D341Med (cell line): ENCODE measurements around the gene INAFM2.

Experiments
- DNase-seq: peaks from one replicate; pipeline ENCODE4 v3.0.0; 2012; ENCODE audit warnings: low spot score

The INAFM2 gene

DNA sequence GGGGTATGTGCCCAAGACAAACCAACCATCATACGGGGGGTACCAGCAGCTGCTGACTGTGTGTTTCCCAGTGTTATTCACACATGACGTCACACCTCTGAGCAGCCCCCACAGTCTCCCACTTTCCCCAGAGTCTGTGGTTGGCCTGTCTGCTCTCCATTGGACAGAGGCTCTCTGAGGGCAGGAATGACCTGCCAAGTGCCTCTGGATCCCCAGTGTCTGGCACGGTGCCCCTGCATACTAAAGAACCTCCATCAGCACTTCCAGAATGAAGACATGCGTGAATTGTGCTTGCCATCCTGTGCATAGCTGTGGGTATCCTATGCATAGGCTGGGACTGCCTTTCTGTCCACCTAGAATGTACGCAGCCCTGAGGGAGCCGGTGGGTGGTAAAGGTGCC is 20.7 kb downstream of the INAFM2 start:
- no peak for DNase-seq

DNA sequence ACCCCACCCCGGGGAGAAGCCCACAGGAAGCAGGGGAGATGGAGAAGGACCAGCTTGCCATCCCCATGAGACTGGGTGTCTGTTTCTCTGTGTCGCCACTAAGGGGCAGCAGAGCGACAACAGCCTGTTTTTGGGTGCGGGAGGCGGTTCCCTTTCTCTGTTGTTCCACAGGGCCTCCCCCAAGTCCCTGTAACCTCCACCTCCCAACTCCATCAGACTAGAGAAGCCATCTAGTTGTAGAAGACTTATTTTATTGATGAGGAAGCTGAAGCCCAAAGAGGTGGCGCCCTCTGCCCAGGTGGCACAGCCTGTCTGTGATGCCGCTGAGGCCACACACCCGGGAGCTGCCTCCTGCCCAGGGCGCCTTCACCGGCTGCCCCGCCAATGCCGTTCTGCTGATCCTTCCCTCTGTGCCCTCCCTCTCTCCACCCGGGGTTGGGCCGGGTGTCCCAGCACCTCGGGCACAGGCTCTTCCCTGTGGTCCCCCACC is 21.2 kb downstream of the INAFM2 start:
- DNase-seq = peak; percentile 82

DNA sequence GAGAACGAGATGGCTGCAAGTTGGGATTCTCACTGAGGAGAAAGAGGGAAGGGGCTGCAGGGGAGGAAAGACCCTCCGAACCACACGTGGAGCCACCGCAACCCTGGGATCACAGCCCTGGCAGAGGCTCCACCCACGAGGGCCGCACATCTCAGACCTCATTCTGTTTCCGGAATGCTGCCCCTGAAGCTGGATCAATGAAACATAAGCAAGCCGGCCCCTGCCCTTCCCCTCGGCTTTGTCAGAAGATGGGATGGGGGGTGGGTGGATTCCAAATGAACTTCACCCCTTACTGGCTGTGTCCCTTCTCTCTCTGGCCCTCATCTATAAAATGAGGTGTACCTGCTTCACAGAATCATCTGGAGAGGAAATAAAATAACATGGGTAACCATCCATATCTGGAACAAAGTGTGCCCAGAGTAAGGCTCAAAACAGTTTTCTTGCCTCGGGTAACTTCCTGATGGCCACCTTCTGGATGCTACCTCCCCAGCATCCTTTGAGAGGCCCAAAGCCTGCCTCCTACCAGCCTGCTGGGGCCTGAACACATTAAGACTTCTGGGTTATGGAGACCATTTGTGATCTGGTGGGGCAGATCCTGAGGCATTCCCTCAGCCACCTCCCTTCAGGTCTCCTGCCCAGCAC is 21.9 kb downstream of the INAFM2 start:
- DNase-seq = no peak

DNA sequence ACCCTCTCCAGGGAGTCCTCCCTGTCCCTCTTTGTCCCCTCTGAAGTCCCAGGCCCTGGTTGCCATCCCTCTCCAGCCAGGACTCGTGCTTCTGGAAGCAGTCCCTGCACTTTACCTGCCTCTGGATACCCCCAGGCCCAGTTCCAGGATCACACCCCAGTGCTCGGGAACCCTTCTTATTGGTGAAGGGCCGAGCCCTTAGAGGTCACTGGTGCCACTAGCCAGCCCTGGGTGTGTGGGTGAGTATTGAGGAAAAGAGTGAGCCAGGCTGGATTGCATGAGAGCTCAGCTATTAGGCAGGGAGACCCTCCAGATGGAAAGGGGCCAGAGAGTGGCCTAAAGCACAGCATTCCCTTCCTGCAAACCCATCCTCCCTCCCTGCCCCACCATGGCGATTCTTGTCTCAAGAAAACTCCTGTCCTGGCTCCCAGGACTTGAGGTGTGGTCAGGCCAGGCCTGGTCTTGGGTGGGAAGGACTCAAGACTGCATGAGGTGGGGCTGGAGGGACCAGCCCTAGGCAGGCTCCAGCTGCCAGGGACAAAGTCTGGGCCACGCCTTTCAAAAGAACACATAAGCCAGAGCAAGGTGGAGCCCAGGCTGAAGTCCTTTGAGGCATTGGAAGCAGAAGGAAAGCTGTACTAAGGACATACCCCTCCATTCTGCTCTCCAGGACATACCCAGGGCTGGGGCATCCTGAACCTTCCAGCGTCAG is 22.5 kb downstream of the INAFM2 start:
- DNase-seq = no peak

DNA sequence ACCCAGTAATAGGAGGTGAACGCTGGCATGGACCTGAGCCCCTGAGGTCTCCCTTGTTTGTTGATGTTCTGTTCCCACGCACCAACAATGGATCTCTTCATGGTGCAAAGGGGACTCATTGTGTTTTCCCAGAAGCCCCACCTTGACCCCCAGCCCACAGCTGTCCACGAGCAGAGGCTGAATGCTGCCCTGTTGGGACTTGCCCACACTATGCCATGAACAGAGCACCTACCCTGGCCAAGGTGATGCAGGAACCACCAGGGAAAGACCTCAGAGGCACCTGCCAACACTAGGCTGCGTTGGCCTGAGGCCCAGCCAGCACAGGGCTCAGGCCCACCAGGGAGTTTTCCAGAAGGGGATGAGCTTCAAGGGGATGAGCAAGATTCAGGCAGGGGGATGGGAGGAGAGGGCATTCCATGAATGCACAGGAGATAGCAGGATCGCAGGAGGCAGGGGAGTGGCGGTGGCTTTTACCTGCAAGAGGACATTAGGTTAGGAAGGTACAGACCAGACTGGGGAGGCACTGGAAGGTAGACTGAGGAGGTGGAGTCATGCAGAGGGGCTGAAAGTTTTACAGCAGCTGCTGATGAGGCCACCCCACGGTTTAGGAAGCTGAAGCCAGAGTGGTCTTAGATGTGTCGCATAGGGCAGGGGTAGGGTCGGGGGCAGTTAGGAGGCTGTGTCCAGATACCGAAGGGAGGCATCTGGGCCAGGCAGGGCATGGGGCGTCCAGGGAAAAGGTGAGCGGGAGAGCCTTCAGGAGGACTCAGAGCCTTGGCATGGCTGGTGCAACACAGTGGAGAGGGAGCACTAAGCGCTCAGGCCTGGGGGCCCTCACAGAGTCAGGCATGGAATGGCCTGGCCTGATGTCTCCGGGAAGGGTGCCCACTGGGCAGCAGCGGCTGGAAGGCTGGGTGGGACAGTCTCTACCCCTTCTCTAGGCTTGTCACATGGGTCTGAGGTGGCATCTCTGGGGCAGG is 23.4 kb downstream of the INAFM2 start:
- DNase-seq = no peak

DNA sequence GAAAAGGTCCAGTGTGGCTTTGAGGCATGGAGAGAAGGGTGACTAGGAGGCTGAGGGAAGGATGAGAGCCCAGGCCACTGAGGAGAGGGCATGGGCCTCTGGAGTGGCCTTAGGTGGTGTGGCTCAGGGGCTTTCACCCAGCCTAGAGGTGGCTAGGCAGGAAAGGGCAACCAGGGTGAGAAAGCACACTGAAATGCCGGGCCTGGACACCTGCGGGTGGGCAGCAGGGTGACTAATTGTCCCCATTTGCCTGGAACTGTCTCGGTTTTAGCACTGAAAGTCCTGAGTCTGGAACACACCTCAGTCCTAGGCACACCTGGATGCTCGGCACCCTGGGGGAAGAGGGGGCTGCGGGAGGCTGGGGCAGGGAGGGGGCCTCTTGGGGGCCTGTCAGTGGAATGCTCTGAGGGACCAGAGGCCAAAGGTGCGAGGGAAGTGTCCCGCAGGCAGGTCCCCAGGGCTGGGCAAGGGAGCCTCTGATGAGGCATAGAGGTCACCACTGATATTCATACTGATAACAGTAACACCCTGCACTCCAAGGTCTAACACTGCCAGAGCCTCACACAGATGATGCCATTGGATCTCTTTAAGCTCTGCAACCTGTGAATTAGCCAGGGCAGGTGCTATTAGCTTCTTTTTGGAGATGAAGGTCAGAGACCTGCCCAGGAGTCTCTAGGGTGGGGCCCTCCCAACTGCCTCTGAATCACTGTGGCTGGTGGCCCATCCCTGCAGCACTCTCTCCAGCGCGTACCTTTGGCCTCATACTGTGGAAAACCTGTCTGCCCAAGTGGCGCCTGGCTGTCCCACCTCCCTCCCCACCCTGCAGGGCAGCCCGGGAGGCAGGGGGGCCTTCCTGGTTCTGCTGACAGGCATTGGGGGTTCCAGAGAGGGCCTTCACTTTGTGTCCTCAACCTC is 24.3 kb downstream of the INAFM2 start:
- DNase-seq = no peak

DNA sequence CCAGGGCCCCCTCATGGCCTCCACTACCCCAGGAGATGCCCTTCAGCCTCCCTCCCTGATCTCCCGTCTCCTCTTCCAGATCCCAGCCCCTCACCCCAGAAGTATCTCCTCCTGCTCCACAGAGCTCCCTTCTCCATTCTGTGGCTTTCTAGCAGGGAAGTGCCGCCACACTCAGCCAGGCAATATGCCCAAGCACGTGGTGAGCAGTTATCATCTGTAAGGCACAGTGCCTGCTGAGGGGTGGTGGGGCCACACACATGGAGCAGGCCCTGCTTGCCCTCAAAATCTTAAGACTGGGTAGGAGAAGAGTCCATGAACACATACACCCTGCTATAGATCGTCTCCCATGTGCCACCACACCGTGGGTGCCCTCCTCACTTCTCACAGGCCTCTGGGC is 25.0 kb downstream of the INAFM2 start:
- DNase-seq = no peak

DNA sequence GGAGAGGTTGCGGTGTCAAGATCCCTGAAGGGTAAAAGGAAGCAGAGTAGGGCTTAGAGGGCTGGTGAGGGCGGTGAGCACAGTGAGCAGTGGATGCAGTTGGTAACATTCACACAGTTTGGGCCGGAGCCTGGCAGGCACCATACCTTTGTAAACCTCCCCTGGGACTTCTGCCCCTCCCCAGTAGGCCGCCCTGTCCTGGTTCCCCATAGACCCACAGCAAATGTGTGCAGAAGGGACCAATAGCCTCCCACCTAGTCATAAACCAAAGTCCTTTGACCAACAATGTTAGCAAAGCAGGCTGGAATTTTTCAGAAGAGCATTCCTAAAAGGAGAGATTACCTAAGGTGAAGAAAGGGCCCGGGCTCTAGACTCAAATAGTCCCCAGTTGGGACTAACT is 25.7 kb downstream of the INAFM2 start:
- no peak for DNase-seq

DNA sequence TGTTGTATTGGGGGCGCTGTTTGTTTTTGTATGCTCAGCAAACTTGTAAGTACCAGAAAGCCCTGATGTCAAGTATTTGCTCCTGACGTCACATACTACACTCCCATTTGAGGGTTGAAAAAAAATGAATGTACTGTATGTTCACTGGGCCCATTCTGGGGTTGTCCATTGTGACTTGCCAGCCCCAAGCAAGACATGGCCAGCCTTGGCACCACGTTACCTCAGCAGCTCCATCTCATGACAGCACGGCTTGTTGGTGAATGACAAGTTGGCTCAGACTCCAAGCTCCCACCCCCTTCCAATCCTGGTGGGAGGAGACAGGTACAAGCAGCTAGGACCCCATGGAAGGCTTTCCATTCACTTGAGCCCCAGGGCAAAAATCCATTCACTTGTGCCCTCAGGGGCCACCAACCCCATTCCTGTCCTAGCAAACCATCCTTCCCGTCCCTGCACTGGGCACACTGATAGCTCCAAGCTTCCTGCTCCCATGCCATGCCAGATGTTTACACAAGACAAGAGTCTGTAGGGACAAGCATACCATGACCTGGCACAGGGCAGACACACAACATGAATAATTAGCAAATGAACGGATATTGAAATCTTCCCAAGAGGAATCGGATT is 28.9 kb downstream of the INAFM2 start:
- no peak for DNase-seq

DNA sequence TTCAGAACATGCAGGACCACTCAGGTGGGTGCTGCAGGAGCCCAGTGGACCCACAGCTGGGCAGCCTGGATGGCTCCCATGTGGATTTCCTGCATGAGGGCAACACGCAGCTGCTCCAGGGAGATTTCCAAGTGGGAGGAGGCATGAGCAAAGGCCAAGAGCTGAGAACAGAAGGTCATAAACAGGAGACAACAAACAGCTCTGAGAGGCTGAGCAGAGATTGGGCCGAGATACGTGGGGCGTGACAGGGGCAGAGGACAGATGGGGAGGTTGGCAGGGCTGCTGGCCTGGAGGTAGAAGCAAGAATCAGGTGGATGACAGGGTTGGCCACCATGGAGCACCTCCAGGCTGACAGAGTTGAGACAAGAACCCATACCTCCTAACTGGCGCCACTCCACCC is 30.2 kb downstream of the INAFM2 start:
- no peak for DNase-seq

DNA sequence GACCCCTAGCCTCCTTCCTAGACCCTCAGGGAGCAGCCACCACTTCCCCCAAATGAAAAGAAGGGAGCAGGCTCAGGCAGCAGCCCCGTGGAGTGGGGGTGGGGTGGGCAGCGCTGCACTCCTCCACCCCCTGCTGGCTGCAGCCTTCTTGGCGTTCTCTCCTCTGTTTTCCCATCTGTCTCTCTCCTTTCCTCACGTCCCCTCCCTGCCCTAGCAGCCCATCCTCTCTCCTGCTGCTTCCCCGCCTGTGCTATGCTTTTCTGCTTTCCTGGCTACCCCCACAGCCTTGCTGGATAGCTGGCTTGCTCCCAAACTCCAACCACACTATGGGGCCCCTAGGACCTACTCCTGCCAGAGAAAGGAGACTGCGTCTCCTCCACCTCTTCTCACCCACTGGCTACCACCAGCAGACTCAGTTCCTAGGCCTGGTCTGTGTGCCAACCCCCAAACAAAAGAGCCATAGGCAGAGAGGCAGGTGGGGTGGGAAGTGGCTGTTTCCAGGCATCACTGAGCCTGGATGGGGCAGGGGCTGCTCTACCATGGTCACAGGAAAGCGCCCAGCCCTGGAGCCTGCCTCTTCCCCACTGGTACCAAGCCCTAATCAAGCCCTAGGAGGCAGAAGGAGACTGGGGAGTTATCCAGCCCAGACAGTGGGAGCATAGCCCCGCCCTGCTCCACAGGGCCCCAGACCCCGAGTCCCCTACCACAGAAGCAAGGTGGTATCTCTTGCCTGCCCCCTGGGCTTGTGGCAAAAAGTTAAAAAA is 31.1 kb downstream of the INAFM2 start:
- DNase-seq = peak; percentile 87

DNA sequence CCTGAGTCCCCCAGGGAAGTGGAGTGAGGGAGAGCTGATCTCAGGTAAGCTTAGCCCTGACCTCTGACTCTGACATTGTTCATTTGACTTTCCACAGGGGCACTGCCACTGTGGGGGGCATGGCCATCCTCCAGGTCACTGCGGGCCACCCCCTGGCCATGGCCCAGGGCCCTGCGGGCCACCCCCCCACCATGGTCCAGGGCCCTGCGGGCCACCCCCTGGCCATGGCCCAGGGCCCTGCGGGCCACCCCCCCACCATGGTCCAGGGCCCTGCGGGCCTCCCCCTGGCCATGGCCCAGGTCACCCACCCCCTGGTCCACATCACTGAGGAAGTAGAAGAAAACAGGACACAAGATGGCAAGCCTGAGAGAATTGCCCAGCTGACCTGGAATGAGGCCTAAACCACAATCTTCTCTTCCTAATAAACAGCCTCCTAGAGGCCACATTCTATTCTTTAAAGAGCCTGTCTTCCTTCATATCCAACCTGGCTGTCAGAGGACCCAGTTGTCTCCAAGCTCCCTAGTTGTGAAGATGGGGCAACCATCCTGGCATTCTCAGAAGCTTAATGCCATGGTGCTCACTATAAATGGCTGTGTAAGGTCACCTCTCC is 32.6 kb downstream of the INAFM2 start:
- no peak for DNase-seq

DNA sequence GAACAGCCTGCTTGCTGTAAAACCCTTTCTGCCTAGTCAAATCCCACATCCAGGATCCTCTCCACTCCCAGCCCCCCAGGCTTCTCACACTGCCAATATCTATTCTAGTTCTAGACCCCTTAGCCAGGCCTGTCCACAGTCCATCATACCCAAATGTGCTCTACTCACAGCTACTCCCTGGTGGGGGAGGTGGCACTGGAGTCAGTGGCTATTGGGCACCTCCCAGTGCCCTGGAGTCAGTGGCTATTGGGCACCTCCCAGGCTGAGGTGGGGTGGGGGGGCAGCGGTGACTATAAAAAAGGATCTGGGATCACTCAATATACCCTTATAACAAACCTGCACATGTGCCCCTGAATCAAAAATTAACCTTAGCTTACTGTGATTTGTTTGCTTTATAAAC is 33.8 kb downstream of the INAFM2 start:
- DNase-seq = no peak

DNA sequence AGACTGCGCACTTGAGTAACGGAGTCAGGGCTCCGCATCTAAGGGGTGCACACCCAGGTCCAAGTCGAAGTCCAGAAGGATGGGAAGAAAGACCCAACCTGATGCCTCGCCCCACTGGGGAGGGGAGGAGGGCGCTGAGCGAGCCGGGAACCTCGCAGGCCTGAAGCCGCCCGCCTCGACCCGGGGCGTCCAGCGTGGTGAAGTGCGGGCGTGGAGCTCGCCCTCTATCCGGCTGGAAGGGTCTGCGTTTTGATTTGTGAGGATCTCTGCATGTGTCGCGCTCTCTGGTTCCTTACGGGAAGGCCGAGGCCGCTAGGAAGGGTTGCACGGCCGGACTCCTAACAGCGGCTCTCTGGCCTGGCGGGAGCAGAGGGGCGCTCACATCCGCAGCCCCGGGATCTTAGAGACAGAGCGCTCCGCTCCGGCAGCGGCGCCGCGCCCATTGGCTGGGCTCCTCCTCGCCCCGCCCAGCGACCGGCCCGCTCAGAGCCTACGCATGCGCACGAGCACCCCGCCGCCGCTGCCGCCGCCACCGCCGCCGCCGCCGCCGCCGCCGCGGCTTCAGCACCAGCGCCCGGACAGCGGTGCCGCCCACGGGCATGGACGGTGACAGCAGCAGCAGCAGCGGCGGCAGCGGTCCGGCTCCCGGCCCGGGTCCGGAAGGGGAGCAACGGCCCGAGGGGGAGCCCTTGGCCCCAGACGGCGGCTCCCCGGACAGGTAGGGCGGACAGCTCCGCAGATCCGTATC is 34.4 kb downstream of the INAFM2 start, which contains the start of gene DISP2:
Gene DISP2 (plus strand): TSS at position 497 of the 748 bp plus-strand sequence. CDS start 103 bp downstream, at position 600.
- DNase-seq = peak; percentile 99

DNA sequence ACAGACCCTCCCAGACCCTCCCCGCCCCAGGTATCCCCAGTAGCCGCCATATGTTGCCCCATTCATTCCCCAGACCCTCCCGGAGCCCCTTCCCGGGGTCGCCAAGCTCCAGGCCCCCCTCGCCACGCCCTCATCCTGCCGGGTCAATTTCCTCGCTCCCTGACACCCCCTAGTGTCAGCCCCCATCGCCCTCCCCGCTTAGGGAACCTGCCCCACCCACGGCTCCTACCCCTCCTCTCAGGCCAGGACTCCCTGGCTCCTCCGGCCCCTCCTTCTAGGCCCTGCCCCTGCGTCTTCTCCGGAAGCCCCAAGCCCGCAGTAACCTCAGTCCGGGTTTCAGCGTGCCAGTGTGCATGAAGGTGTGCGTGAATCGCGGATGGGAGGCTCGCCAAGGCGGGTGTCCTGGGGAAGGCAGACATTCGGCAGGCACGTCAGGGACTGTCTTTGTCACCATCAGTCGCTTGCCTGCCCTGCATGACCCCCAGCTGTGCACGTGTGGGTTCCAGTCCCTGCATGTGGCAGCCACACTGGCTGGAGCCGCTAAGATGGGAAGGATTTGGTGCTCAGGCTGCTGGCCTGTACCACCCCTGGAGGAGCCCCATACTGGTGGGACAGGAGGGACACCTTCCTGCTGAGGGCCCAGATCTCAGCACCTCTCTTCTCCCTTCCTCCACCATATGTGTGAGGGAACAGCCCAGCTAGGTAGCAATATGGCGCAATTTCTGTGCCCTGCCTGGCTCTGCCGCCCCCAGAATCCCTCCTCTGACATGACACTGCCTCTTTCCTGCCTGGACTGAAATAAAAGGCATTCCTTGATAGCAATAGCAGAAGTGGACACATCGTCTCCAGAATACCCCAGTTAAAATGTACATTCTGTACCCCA is 35.2 kb downstream of the INAFM2 start:
- peak; percentile 75 for DNase-seq

DNA sequence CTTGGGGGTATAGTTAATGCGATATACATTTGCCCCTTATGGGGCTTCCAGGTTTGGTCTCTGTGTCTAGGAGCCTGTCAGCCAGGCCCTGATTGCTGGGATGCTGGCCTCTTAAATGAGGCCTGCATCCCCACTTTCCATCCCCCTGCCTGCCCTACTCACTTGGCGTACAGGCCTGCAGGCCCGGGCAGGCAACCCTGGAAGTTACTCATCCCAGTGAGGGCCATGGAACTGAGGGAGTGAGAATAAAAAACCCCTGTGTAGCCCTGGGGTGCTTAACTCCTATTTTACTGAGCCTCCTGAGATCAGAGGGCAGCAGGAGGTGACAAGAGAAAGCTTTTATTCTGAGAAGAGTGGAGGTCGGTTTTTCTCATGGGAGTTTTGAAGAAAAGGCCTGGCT is 36.5 kb downstream of the INAFM2 start:
- no peak for DNase-seq

DNA sequence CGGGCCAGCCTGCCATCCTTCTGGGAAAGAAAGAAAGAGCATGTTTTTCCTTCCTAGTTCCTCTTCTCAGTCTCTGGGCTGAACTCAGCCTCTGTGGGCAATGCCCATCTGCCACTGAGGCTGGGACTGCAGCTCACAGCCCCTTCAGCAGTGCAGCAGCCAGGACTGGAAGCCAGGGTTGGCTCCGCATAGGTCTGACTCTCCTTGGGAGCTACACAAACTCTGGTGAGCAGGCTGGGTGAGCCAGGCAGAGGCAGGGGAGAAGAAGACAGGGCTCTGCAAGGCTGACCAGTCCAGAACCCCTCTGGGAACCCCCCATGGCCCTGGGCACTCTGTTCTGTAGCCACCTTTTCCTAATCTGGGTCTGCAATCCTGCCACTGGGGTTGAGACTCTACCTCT is 38.1 kb downstream of the INAFM2 start:
- no peak for DNase-seq

DNA sequence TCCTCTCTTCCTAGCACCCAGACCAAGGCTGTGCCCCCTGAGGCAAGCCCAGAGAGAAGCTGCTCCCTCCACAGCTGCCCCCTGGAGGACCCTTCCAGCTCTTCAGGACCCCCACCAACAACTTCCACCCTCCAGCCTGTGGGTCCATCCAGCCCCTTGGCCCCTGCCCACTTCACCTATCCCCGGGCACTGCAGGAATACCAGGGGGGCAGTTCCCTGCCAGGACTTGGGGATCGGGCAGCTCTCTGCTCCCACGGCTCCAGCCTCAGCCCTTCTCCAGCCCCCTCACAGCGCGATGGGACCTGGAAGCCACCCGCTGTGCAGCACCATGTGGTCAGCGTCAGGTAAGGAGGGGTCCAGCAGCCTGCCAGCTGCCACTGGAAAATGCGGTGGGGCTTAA is 40.1 kb downstream of the INAFM2 start:
- DNase-seq = no peak
